Pancreas (tissue), 10 donors: ENCODE results near the gene FKBP9. TPM values are rescaled to one million over a fixed set of nuclear protein-coding genes. Genes with fewer than 3 reads are reported as not detected.

Source experiments
- ATAC-seq, 4 donors: fragments of 200-7000 bp; cut with Tn5 transposase; one replicate each; pipeline versions ENCODE4 v1.8.0 to v1.9.1; 2020; ENCODE audit warnings: mild to moderate bottlenecking in 4 of 4, moderate library complexity in 4 of 4
- DNase-seq, 6 donors: peaks; one replicate each; pipeline ENCODE4 v3.0.0-alpha.2; 2020
- FAIRE-seq: peaks from 2 replicates; lab custom pipeline; 2012; peaks lifted over from hg19 to GRCh38; lab: Jason Lieb, UNC
- H3K27ac ChIP-seq, 4 donors: fragments of 200-600 bp; sonication (generic); 1 replicate in 3 of 4; 2 replicates in 1 of 4; pipeline versions ENCODE4 v1.5.0 to v1.8.0; 2020
- H3K27me3 ChIP-seq, 4 donors: fragments of 200-600 bp; one replicate each; pipeline ENCODE4 v1.8.0; 2021
- H3K36me3 ChIP-seq, 3 donors: fragments of 200-600 bp; sonication (generic) in 1 of 3; one replicate each; pipeline versions ENCODE4 v1.5.0 to v1.8.0; 2020 to 2021
- H3K4me1 ChIP-seq, 3 donors: fragments of 200-600 bp; one replicate each; pipeline ENCODE4 v1.8.0; 2021
- H3K4me3 ChIP-seq, 4 donors: fragments of 200-600 bp; sonication (generic) in 2 of 4; one replicate each; pipeline versions ENCODE4 v1.5.0 to v1.8.0; 2020 to 2021
- H3K9me3 ChIP-seq, 4 donors: fragments of 200-600 bp; one replicate each; pipeline ENCODE4 v1.8.0; 2021
- CTCF ChIP-seq, 4 donors: fragments of 200-600 bp; sonication (generic) in 3 of 4; IDR thresholded peaks; one replicate each; pipeline versions ENCODE4 v1.5.0 to v1.8.0; 2021; ENCODE audit warnings: antibody characterized with exemption in 4 of 4
- whole genome bisulfite sequencing, 2 donors: extraction: QIAGEN DNeasy Blood & Tissue Kit; methylation state at CpG; one replicate each; pipeline ENCODE4 v1.1.7; 2013; 5-methylcytosine and 5-hydroxymethylcytosine counted together
- intact Hi-C, 3 donors: fragments of 100-400 bp; cut with DNase I; formaldehyde crosslinking; loops; one replicate each; pipeline versions ENCODE4 v1.11.1 to v1.14.2; 2022
- polyA plus RNA-seq, 2 donors: library from polyadenylated mRNA; stranded (reverse); fragments of 200-250 nt; gene quantifications; one replicate each; pipeline ENCODE4 v1.2.3, GENCODE V29; 2013
- total RNA-seq, 6 donors: library from RNA; stranded (reverse); fragmentation: NEBNext Ultra II Directional in 4 of 6; extraction: Animal tissue kit (Norgen Biotek cat#: 25700) in 4 of 6; gene quantifications; one replicate each; pipeline versions ENCODE4 v1.2.1 to v1.2.4, GENCODE V29; 2021 to 2023
- donor health status: healthy with polysubstance abuse.
- donor health status: DM: no; HTN: no; CAD: no; lungs with moderate emphysema.
- donor health status: DM: no; HTN: no; CAD: no.
- donor health status: control.
- donor health status: control.
- donor health status: Bipolar disorder and iron deficiency.
- donor health status: DM: yes; HTN: yes; CAD: no.
- donor health status: DM: no; HTN: no; CAD: no.
- donor health status: DM: no; HTN: no; CAD: no.
- donor health status: DM: yes; HTN: yes; CAD: no.

The FKBP9 gene
- total and polyA plus RNA-seq, 8 donors = 20.0 to 82.4 (median 50.2) TPM

- ATAC-seq = no peak
- no peak for TF ChIP-seq CTCF (IDR thresholded peaks at IDR 0.05)
- H3K27ac ChIP-seq = peak overlapping the region in 3 of 4 donors; percentile 3 to 92 (median 90)
- peaks cover 24 to 41% (median 38%) of the 10 kb centered on the region in 3 donors for H3K4me1 ChIP-seq
- no peak for FAIRE-seq
- H3K27me3 ChIP-seq = no peaks in the 10 kb centered on the region
- intact Hi-C loops = no loop called here
- no peak for DNase-seq
- 23% methylated on average over 2 of the region's 2 CpGs for whole genome bisulfite sequencing, 2 donors
- H3K4me3 ChIP-seq = peak overlapping the region in 2 of 4 donors; percentile 35 to 40
- no peaks in the 10 kb centered on the region for H3K9me3 ChIP-seq
- no peaks in the 10 kb centered on the region for H3K36me3 ChIP-seq
Observed at GRCh38 chr7:33038639-33039038, 81.4 kb downstream of the FKBP9 start.

- WGBS, 2 donors = 4 to 5% methylated on average over 5 of the region's 5 CpGs
- peak overlapping the region in 3 of 4 donors; percentile 3 to 92 (median 90) for H3K27ac ChIP-seq
- no peak for TF ChIP-seq CTCF (IDR thresholded peaks at IDR 0.05)
- FAIRE-seq (peak; percentile 91), ATAC-seq (peak in 3 of 4 donors; percentile 26 to 57 (median 34)), DNase-seq (no peak)
- H3K27me3 ChIP-seq = no peaks in the 10 kb centered on the region
- peak overlapping the region; percentile 2 to 40 (median 24) for H3K4me3 ChIP-seq
- no peaks in the 10 kb centered on the region for H3K9me3 ChIP-seq
- H3K36me3 ChIP-seq = no peaks in the 10 kb centered on the region
- intact Hi-C loops = no loop called here
- H3K4me1 ChIP-seq = peaks cover 24 to 42% (median 42%) of the 10 kb centered on the region in 3 donors
Observed at GRCh38 chr7:33039257-33039902, 82.1 kb downstream of the FKBP9 start.

- intact Hi-C loops = no loop called here
- ATAC-seq = peak in 1 of 4 donors; percentile 40
- Histone ChIP-seq H3K36me3 (no peaks in the 10 kb centered on the region), H3K9me3 (no peaks in the 10 kb centered on the region), H3K27ac (peak overlapping the region in 3 of 4 donors; percentile 4 to 92 (median 90)), H3K4me1 (peaks cover 28 to 47% (median 47%) of the 10 kb centered on the region in 3 donors), H3K27me3 (no peaks in the 10 kb centered on the region), H3K4me3 (peak overlapping the region; percentile 2 to 40 (median 24))
- peak; percentile 78 for FAIRE-seq
- WGBS, 2 donors = 0 to 8% methylated on average over 1 of the region's 1 CpG
- no peak for TF ChIP-seq CTCF (IDR thresholded peaks at IDR 0.05)
- DNase-seq = no peak
Observed at GRCh38 chr7:33039903-33040292, 82.7 kb downstream of the FKBP9 start.

GRCh38 chr7:33040803-33041516 is 83.7 kb downstream of the FKBP9 start:
- Histone ChIP-seq H3K4me1 (peaks cover 33 to 54% (median 51%) of the 10 kb centered on the region in 3 donors), H3K4me3 (peak overlapping the region in 3 of 4 donors; percentile 4 to 40 (median 35)), H3K27me3 (no peaks in the 10 kb centered on the region), H3K36me3 (no peaks in the 10 kb centered on the region), H3K27ac (peak overlapping the region in 2 of 4 donors; percentile 90 to 92), H3K9me3 (no peaks in the 10 kb centered on the region)
- peak; percentile 85 for FAIRE-seq
- WGBS, 2 donors = 10 to 12% methylated on average over 9 of the region's 9 CpGs
- DNase-seq = peak in 3 of 6 donors; percentile 45 to 69 (median 46)
- ATAC-seq = peak; percentile 69 to 88 (median 80)
- no peak for TF ChIP-seq CTCF (IDR thresholded peaks at IDR 0.05)
- intact Hi-C loops = no loop called here
